Measurements from ENCODE around the gene DNAJC19.

Gene DNAJC19

DNA sequence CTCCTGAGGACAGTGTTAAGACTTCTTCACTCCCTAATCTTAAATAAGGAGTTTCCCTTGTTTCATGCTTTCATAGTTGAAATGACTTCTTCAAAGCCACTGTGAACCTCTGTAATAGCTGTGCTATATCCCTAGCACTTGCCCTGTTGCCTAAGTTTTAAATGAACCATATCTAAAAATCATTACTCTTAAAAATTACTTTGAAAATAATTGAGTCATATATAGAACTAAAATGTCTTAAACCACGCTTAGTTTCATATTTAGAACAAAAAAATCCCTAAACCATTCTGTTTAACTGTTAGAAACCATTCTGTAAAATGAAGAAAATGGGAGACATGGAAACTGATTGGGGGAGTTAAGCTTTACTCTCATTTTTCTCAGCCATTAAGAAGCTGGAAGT, 29.8 kb downstream of the DNAJC19 start:
- no peak for DNase-seq

DNA sequence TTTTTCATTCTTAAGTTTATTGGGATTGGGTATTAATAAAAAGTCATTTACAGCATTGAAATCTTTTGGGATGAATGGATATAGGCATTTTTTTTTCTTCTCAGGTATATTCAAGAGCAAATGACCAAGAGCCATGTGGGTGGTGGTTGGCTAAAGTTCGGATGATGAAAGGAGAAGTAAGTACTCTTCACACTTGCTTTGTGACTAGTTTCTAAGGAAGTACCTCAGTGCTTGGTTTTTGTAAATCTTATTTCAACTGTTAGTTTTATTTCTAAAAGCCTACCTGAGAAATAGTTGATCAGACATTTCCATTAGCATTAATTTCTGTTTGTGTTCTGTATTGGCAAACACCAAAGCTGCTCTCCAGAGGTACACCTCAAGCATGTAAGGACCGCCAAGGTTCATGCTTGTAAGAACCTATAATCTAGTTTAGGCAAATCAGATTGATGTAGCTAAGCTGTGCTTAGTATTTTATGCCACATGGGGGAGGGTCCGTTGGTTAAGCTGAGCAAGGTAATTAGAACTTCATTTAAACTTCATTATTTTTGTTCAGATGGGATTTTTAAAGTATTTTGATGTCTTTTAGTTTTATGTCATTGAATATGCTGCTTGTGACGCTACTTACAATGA, 41.7 kb downstream of the DNAJC19 start:
- no peak for DNase-seq

DNA sequence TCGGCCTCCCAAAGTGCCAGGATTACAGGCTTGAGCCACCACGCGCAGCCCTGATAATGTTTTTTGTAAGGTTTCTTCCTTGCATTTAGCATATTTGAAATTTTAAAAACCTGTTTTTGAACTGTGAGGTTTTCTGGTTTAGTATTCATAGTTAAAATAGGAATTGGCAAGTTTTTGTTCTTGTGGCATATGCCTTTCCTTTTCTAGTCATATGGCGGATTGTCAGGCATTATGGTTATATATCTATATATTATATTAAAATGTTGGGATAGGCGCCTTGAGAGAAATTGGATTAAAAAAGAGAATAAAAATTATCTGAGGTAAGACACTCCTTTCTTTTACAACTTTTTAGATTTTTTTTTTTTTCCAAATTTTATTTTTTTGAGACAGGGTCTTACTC, 48.7 kb downstream of the DNAJC19 start:
- no peak for DNase-seq

DNA sequence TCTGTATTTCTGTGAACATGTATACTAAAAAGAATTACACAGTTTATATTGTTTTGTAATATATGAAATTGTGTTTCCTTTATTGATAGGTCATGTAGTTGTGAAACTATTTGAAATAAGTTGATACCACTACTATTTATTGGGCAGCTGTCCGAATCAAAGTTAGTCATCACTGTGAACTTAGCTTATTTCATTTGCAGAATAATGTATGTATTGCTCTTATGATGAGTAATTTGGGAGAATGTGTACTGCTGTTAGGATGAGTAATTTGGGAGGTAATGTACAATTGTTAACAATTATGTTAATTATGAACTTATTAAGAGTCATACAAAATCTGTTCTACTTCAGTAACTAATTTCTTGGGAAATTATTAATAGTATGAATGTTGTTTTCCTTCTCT, 54.9 kb downstream of the DNAJC19 start:
- DNase-seq, result no peak
